ENCODE data around the gene KRT39. TPM values are rescaled to one million over a fixed set of nuclear protein-coding genes. Genes with fewer than 3 reads are reported as not detected.

The KRT39 gene
- polyA plus RNA-seq, 1 donor (not counting 4 experiments of a cell fraction or from before 2014, with no cell fraction given) = not detected

GRCh38 chr17:40952154-40952553 is 14.6 kb downstream of the KRT39 start:
- no peak for TF ChIP-seq EZH2 (IDR thresholded peaks at IDR 0.05; ENCODE audit: low read length)
- no peak for TF ChIP-seq CTCF (optimal IDR thresholded peaks at IDR 0.05 in 1 of 3, IDR thresholded peaks at IDR 0.05 in 1 of 3, conservative IDR thresholded peaks at IDR 0.05 in 1 of 3; ENCODE audit: extremely low read depth in 1 of 3, insufficient read depth in 2 of 3, low read length in 3 of 3)
- Histone ChIP-seq H2AFZ (ENCODE audit: control insufficient read depth, low read length) (no peak overlapping the region), H3K4me1 (ENCODE audit: control insufficient read depth, extremely low read depth, insufficient read depth, low read length) (peaks cover 41% of the 10 kb centered on the region), H3K36me3 (ENCODE audit: control insufficient read depth in 2 of 2, extremely low read depth in 1 of 2, insufficient read depth in 2 of 2, low read length in 2 of 2) (no peaks in the 10 kb centered on the region), H3K9ac (ENCODE audit: control insufficient read depth, extremely low read depth, insufficient read depth, low read length) (no peak overlapping the region), H3K4me3 (ENCODE audit: control insufficient read depth in 2 of 3, extremely low read depth in 1 of 3, insufficient read depth in 2 of 3, low read depth in 1 of 3, low read length in 3 of 3) (no peak overlapping the region), H4K20me1 (ENCODE audit: control insufficient read depth, extremely low read depth, insufficient read depth, low read length) (no peaks in the 10 kb centered on the region), H3K27me3 (ENCODE audit: control insufficient read depth, extremely low read depth, insufficient read depth, low read length) (no peaks in the 10 kb centered on the region), H3K79me2 (ENCODE audit: control insufficient read depth, insufficient read depth, low read length) (no peaks in the 10 kb centered on the region), H3K4me2 (ENCODE audit: control insufficient read depth, extremely low read depth, insufficient read depth, low read depth, low read length) (no peak overlapping the region), H3K9me1 (ENCODE audit: control insufficient read depth, extremely low read depth, insufficient read depth, low read length) (no peaks in the 10 kb centered on the region), H3K9me3 (ENCODE audit: control insufficient read depth, low read depth, low read length) (no peaks in the 10 kb centered on the region), H3K27ac (ENCODE audit: control insufficient read depth, insufficient read depth, low read length) (peak overlapping the region; percentile 13)
- DNase-seq (ENCODE audit: low read depth, low spot score) = no peak
- dilution Hi-C loops (cut with MboI; ENCODE audit: extremely low pct_ligation_motif_present, low sequenced_read_pairs) = no loop called here
- no peak for FAIRE-seq

GRCh38 chr17:40951011-40951622 is 15.6 kb downstream of the KRT39 start:
- Histone ChIP-seq H3K9me1 (ENCODE audit: control insufficient read depth, extremely low read depth, insufficient read depth, low read length) (no peaks in the 10 kb centered on the region), H3K27ac (ENCODE audit: control insufficient read depth, insufficient read depth, low read length) (no peak overlapping the region), H3K9ac (ENCODE audit: control insufficient read depth, extremely low read depth, insufficient read depth, low read length) (no peak overlapping the region), H2AFZ (ENCODE audit: control insufficient read depth, low read length) (no peak overlapping the region), H4K20me1 (ENCODE audit: control insufficient read depth, extremely low read depth, insufficient read depth, low read length) (no peaks in the 10 kb centered on the region), H3K36me3 (ENCODE audit: control insufficient read depth in 2 of 2, extremely low read depth in 1 of 2, insufficient read depth in 2 of 2, low read length in 2 of 2) (no peaks in the 10 kb centered on the region), H3K4me1 (ENCODE audit: control insufficient read depth, extremely low read depth, insufficient read depth, low read length) (peaks cover 31% of the 10 kb centered on the region), H3K27me3 (ENCODE audit: control insufficient read depth, extremely low read depth, insufficient read depth, low read length) (no peaks in the 10 kb centered on the region), H3K4me2 (ENCODE audit: control insufficient read depth, extremely low read depth, insufficient read depth, low read depth, low read length) (no peak overlapping the region), H3K79me2 (ENCODE audit: control insufficient read depth, insufficient read depth, low read length) (no peaks in the 10 kb centered on the region), H3K4me3 (ENCODE audit: control insufficient read depth in 2 of 3, extremely low read depth in 1 of 3, insufficient read depth in 2 of 3, low read depth in 1 of 3, low read length in 3 of 3) (no peak overlapping the region), H3K9me3 (ENCODE audit: control insufficient read depth, low read depth, low read length) (no peaks in the 10 kb centered on the region)
- no peak for FAIRE-seq
- TF ChIP-seq CTCF (optimal IDR thresholded peaks at IDR 0.05 in 1 of 3, IDR thresholded peaks at IDR 0.05 in 1 of 3, conservative IDR thresholded peaks at IDR 0.05 in 1 of 3; ENCODE audit: extremely low read depth in 1 of 3, insufficient read depth in 2 of 3, low read length in 3 of 3) (no peak), EZH2 (IDR thresholded peaks at IDR 0.05; ENCODE audit: low read length) (no peak)
- no peak for DNase-seq (ENCODE audit: low read depth, low spot score)
- dilution Hi-C loops (cut with MboI; ENCODE audit: extremely low pct_ligation_motif_present, low sequenced_read_pairs) = no loop called here
